Activated naive CD4-positive, alpha-beta T cell treated with anti-CD3 and anti-CD28 coated beads, Interleukin-2, amount 10 ng/mL, durations not matched to agents 7 days and 5 days (primary cell): Measurements from ENCODE around the gene GRID1.
"Not testable (repeated sequence)": the region's sequence is repeated elsewhere in the genome, so short reads cannot be mapped to it uniquely, and the experiment has no call there.

Experiments
- CTCF ChIA-PET: fragments of 350-600 bp; sonication (Branson Sonifier 250); formaldehyde crosslinking; loops from one replicate; lab custom pipeline; 2021; ENCODE audit warnings: antibody characterized with exemption; lab: Charles Lee
- DNase-seq: peaks from one replicate; pipeline ENCODE4 v3.0.0-alpha.2; 2020
- H3K27ac Mint-ChIP-seq: one replicate; pipeline ENCODE4 v1.8.0; 2021; ENCODE audit warnings: mild to moderate bottlenecking, moderate library complexity, mixed read lengths
- H3K27me3 Mint-ChIP-seq: one replicate; pipeline ENCODE4 v1.8.0; 2021; ENCODE audit warnings: mild to moderate bottlenecking, mixed read lengths
- H3K36me3 Mint-ChIP-seq: one replicate; pipeline ENCODE4 v1.8.0; 2021; ENCODE audit warnings: mixed read lengths
- H3K4me1 Mint-ChIP-seq: one replicate; pipeline ENCODE4 v1.8.0; 2021; ENCODE audit warnings: mixed read lengths
- H3K4me3 Mint-ChIP-seq: one replicate; pipeline ENCODE4 v1.8.0; 2021; ENCODE audit warnings: mild to moderate bottlenecking, moderate library complexity, mixed read lengths
- H3K9me3 Mint-ChIP-seq: one replicate; pipeline ENCODE4 v1.8.0; 2021; ENCODE audit warnings: mixed read lengths

GRID1 gene

GRCh38 chr10:86038371-86038770 lies 328.2 kb downstream of the GRID1 start:
- Mint-ChIP-seq H3K27ac (no peak overlapping the region), H3K36me3 (no peaks in the 10 kb centered on the region), H3K9me3 (no peaks in the 10 kb centered on the region), H3K27me3 (no peaks in the 10 kb centered on the region), H3K4me1 (no peaks in the 10 kb centered on the region), H3K4me3 (no peak overlapping the region)
- CTCF ChIA-PET: interaction anchor here (0.7 kb wide), 1 partner anchor 378 kb away, joined by 5 read pairs; no protein-coding TSS in a partner anchor
- DNase-seq: no peak

- H3K9me3 Mint-ChIP-seq: no peaks in the 10 kb centered on the region
- no peak for DNase-seq
- H3K27ac Mint-ChIP-seq: no peak overlapping the region
- no peaks in the 10 kb centered on the region for H3K36me3 Mint-ChIP-seq
- H3K4me3 Mint-ChIP-seq: no peak overlapping the region
- CTCF ChIA-PET: no interaction called here
- no peaks in the 10 kb centered on the region for H3K27me3 Mint-ChIP-seq
- H3K4me1 Mint-ChIP-seq: no peaks in the 10 kb centered on the region
Measured at GRCh38 chr10:86037096-86037495, 329.5 kb downstream of the GRID1 start.

- Mint-ChIP-seq H3K4me3 (no peak overlapping the region), H3K27me3 (peaks cover 3% of the 10 kb centered on the region), H3K9me3 (peaks cover 1% of the 10 kb centered on the region), H3K4me1 (no peaks in the 10 kb centered on the region), H3K36me3 (no peaks in the 10 kb centered on the region), H3K27ac (no peak overlapping the region)
- CTCF ChIA-PET: no interaction called here
- DNase-seq: no peak
Measured at GRCh38 chr10:86036544-86036831, 330.1 kb downstream of the GRID1 start.

GRCh38 chr10:86035791-86036543 lies 330.6 kb downstream of the GRID1 start:
- Mint-ChIP-seq H3K4me1 (no peaks in the 10 kb centered on the region), H3K36me3 (no peaks in the 10 kb centered on the region), H3K9me3 (peaks cover 2% of the 10 kb centered on the region), H3K4me3 (no peak overlapping the region), H3K27ac (no peak overlapping the region), H3K27me3 (peaks cover 4% of the 10 kb centered on the region)
- CTCF ChIA-PET: no interaction called here
- DNase-seq: no peak

GRCh38 chr10:86034710-86035109 lies 331.9 kb downstream of the GRID1 start:
- no peak overlapping the region for H3K4me3 Mint-ChIP-seq
- peaks cover 4% of the 10 kb centered on the region for H3K27me3 Mint-ChIP-seq
- H3K9me3 Mint-ChIP-seq: peaks cover 9% of the 10 kb centered on the region
- H3K36me3 Mint-ChIP-seq: no peaks in the 10 kb centered on the region
- DNase-seq: no peak
- H3K27ac Mint-ChIP-seq: no peak overlapping the region
- CTCF ChIA-PET: no interaction called here
- H3K4me1 Mint-ChIP-seq: no peaks in the 10 kb centered on the region

GRCh38 chr10:86033581-86033980 lies 333.0 kb downstream of the GRID1 start:
- no peak overlapping the region for H3K4me3 Mint-ChIP-seq
- H3K4me1 Mint-ChIP-seq: no peaks in the 10 kb centered on the region
- no peak for DNase-seq
- peaks cover 4% of the 10 kb centered on the region for H3K27me3 Mint-ChIP-seq
- CTCF ChIA-PET: no interaction called here
- peaks cover 9% of the 10 kb centered on the region for H3K9me3 Mint-ChIP-seq
- no peak overlapping the region for H3K27ac Mint-ChIP-seq
- H3K36me3 Mint-ChIP-seq: no peaks in the 10 kb centered on the region

- H3K9me3 Mint-ChIP-seq, H3K36me3 Mint-ChIP-seq, H3K27me3 Mint-ChIP-seq, H3K27ac Mint-ChIP-seq, DNase-seq, CTCF ChIA-PET, H3K4me1 Mint-ChIP-seq, H3K4me3 Mint-ChIP-seq: not testable (repeated sequence)
Measured at GRCh38 chr10:86032087-86032486, 334.5 kb downstream of the GRID1 start.

GRCh38 chr10:86030312-86030711 lies 336.3 kb downstream of the GRID1 start:
- H3K9me3 Mint-ChIP-seq: peaks cover 9% of the 10 kb centered on the region
- no peak for DNase-seq
- no peaks in the 10 kb centered on the region for H3K36me3 Mint-ChIP-seq
- H3K4me1 Mint-ChIP-seq: no peaks in the 10 kb centered on the region
- CTCF ChIA-PET: no interaction called here
- no peak overlapping the region for H3K4me3 Mint-ChIP-seq
- no peak overlapping the region for H3K27ac Mint-ChIP-seq
- peaks cover 4% of the 10 kb centered on the region for H3K27me3 Mint-ChIP-seq

GRCh38 chr10:86027346-86027745 lies 339.2 kb downstream of the GRID1 start:
- CTCF ChIA-PET: no interaction called here
- no peak for DNase-seq
- Mint-ChIP-seq H3K27me3 (peaks cover 4% of the 10 kb centered on the region), H3K4me1 (no peaks in the 10 kb centered on the region), H3K27ac (no peak overlapping the region), H3K36me3 (no peaks in the 10 kb centered on the region), H3K4me3 (no peak overlapping the region), H3K9me3 (peaks cover 9% of the 10 kb centered on the region)

- DNase-seq: no peak
- no peaks in the 10 kb centered on the region for H3K36me3 Mint-ChIP-seq
- CTCF ChIA-PET: no interaction called here
- H3K4me1 Mint-ChIP-seq: no peaks in the 10 kb centered on the region
- no peak overlapping the region for H3K4me3 Mint-ChIP-seq
- H3K9me3 Mint-ChIP-seq: peaks cover 5% of the 10 kb centered on the region
- H3K27me3 Mint-ChIP-seq: no peaks in the 10 kb centered on the region
- H3K27ac Mint-ChIP-seq: no peak overlapping the region
Measured at GRCh38 chr10:86025509-86025908, 341.1 kb downstream of the GRID1 start.

- no peaks in the 10 kb centered on the region for H3K4me1 Mint-ChIP-seq
- H3K27me3 Mint-ChIP-seq: no peaks in the 10 kb centered on the region
- H3K4me3 Mint-ChIP-seq: no peak overlapping the region
- no peak for DNase-seq
- CTCF ChIA-PET: no interaction called here
- H3K9me3 Mint-ChIP-seq: no peaks in the 10 kb centered on the region
- no peaks in the 10 kb centered on the region for H3K36me3 Mint-ChIP-seq
- H3K27ac Mint-ChIP-seq: no peak overlapping the region
Measured at GRCh38 chr10:86024281-86025041, 342.1 kb downstream of the GRID1 start.

GRCh38 chr10:86023931-86024280 lies 342.7 kb downstream of the GRID1 start:
- Mint-ChIP-seq H3K4me3 (no peak overlapping the region), H3K4me1 (no peaks in the 10 kb centered on the region), H3K27me3 (no peaks in the 10 kb centered on the region), H3K27ac (no peak overlapping the region), H3K9me3 (no peaks in the 10 kb centered on the region), H3K36me3 (no peaks in the 10 kb centered on the region)
- DNase-seq: no peak
- CTCF ChIA-PET: no interaction called here

- no peak for DNase-seq
- H3K27ac Mint-ChIP-seq: no peak overlapping the region
- H3K4me3 Mint-ChIP-seq: no peak overlapping the region
- H3K4me1 Mint-ChIP-seq: no peaks in the 10 kb centered on the region
- no peaks in the 10 kb centered on the region for H3K36me3 Mint-ChIP-seq
- H3K27me3 Mint-ChIP-seq: no peaks in the 10 kb centered on the region
- H3K9me3 Mint-ChIP-seq: no peaks in the 10 kb centered on the region
- CTCF ChIA-PET: no interaction called here
Measured at GRCh38 chr10:86023336-86023735, 343.3 kb downstream of the GRID1 start.

- H3K27ac Mint-ChIP-seq: no peak overlapping the region
- H3K36me3 Mint-ChIP-seq: no peaks in the 10 kb centered on the region
- CTCF ChIA-PET: no interaction called here
- H3K9me3 Mint-ChIP-seq: no peaks in the 10 kb centered on the region
- DNase-seq: no peak
- H3K27me3 Mint-ChIP-seq: peaks cover 2% of the 10 kb centered on the region
- H3K4me1 Mint-ChIP-seq: no peaks in the 10 kb centered on the region
- no peak overlapping the region for H3K4me3 Mint-ChIP-seq
Measured at GRCh38 chr10:86022906-86023305, 343.7 kb downstream of the GRID1 start.

- DNase-seq: no peak
- H3K4me1 Mint-ChIP-seq: no peaks in the 10 kb centered on the region
- H3K36me3 Mint-ChIP-seq: no peaks in the 10 kb centered on the region
- H3K4me3 Mint-ChIP-seq: no peak overlapping the region
- no peak overlapping the region for H3K27ac Mint-ChIP-seq
- H3K9me3 Mint-ChIP-seq: no peaks in the 10 kb centered on the region
- CTCF ChIA-PET: no interaction called here
- H3K27me3 Mint-ChIP-seq: peaks cover 8% of the 10 kb centered on the region
Measured at GRCh38 chr10:86020134-86020533, 346.5 kb downstream of the GRID1 start.
